GM19023 (cell line): Measurements from ENCODE around the gene MYO18B.

Experiments used
- ATAC-seq: cut with Tn5 transposase; IDR thresholded peaks from one replicate; pipeline ENCODE4 v1.9.1; 2021; ENCODE audit warnings: mild to moderate bottlenecking, moderate library complexity; ENCODE audit not compliant: unreplicated experiment

MYO18B gene

DNA sequence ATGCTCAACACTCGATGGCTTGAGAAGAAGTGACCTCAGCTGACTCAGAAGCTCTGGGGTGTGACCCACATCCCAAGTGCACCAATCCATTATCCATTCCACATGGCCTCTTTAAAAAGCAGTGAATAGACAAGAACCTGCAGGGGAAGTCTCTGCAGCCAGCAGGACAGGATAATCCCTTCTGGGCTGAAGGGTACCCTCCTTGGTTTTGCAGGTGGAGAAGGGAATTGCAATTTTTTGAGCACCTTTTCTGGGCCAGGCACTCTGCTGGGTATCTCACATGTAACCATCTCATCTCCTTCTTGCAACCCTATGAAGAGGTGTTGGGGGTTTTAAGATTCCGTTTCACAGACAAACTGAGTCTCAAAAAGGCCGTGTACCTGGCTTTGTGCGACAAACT is 76.6 kb downstream of the MYO18B start:
- ATAC-seq, result no peak

DNA sequence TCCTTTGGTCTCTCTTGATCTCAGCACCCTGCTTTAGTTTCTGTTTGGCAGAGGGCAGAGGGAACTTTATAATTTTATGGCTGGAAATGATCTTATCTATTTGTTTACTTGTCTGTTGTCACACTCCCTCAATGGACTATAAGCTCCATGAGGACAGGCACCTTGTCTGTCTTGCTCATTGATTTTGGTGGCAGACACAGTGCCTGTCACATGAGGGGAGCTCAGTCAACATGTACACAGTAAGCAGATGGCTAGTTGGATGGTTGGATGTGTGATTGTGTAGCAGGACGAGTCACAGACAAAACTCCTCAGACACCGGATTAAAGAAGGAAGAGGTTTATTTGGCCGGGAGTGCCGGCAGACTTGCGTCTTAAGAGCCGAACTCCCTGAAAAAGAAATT is 80.4 kb downstream of the MYO18B start:
- ATAC-seq, result no peak

GRCh38 chr22:25823276-25823675 is 81.3 kb downstream of the MYO18B start:
- no peak for ATAC-seq

- ATAC-seq, result no peak
These were observed 82.9 kb downstream of the MYO18B start for GRCh38 chr22:25824828-25825423.

- ATAC-seq, result no peak
These were observed 85.4 kb downstream of the MYO18B start for GRCh38 chr22:25827415-25827814.

DNA sequence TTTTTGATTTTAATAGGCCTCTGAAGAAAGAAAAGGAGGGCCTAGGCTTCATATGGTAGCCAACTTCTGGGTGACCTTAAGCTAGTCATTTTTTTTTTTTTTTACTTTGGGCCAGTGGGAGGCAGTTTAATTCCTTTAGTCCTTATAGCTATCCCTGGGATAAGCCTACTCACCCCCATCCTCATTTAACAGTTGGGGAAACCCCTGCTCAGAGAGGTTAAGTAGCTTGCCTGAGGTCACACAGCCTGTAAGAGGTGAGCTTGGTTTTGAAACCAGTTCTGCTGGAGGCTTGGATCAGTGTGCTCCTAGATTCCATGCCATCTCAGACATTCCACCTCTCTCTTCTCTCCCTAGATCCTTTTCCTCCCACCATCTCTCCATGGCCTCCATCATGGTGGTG is 86.4 kb downstream of the MYO18B start:
- ATAC-seq, result no peak

- ATAC-seq, result no peak
These were observed 87.2 kb downstream of the MYO18B start for GRCh38 chr22:25829237-25829636.

DNA sequence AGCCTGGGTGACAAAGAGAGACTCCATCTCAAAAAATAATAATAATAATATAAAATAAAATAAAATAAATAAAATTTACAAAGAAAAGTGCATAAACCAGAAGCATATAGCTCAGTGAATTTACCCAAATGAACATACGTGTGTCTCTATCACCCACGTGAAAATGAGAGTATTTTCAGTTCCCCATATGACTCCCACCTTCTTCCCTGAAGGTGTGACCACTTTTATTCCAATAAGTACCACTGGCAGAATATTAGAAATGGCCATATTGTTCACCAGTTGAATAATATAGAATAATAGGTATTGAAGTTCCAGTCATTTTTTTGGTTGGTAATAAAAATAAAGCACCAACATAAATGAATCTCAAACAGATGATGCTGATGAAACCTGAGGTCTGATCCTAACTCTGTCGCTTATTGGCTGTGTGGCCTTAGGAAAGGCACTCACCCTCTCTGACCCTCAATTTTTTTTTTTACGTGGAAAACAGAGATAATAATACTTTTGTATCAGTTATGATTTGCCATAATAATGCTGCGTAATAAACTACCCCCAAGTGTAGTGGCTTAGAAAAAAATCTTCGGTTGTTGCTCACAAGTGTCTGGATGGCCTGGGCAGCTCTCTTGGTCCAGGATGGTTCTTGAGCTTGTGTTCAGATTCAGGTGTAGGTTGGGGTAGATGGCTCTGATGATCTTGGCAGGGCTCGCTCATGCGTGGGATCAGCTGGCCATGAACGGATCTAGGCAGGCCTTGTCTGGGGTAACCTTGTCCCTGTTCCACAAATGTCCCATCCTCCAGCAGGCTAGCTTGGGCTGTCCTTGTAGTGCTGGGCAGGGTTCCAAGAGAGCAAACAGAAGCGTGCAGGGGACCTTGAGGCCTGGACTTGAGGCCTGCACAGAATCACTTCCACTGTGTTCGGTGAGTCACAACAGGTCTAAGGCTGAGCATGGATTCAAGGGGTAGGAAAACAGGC is 88.1 kb downstream of the MYO18B start:
- ATAC-seq, result no peak

DNA sequence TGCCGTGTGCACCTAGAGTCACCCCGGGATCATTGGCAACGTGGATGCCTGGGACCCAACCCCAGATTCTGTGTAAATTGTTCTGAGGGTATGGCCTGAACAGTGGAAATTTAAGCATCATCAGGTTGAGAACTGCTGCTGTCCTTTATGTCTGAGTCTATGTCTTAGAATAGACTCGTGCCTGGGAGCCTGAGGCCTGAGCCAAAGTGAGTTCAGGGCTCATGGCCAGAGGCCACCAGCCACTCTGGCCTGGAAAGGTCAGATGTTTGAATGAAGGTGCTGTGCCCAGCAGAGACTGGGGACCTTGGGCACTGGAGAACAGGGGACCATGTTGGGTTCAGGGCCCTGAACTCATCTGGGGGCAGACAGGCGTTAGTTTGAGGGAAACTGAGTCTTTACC is 91.1 kb downstream of the MYO18B start:
- no peak for ATAC-seq

DNA sequence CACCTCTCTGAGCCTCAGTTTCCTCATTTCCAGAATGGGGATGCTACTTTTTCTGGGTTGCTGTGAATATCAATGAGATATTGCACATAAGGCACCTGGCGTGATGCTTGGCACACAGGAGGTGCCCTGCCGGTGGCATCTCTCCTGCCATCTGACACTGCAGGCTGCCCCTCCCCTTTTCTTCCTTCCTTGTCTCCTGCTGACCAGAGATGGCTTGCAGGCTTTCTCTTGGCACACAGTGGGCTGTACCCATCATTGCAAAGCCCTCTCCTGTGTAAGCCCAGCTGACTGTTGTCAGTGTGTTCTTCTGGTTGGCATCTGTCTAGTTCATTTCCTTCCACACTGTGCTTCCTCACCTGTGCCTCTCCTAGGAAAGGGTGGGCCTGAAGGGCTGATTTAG is 91.7 kb downstream of the MYO18B start:
- ATAC-seq, result no peak

GRCh38 chr22:25834490-25834889 is 92.5 kb downstream of the MYO18B start:
- no peak for ATAC-seq

DNA sequence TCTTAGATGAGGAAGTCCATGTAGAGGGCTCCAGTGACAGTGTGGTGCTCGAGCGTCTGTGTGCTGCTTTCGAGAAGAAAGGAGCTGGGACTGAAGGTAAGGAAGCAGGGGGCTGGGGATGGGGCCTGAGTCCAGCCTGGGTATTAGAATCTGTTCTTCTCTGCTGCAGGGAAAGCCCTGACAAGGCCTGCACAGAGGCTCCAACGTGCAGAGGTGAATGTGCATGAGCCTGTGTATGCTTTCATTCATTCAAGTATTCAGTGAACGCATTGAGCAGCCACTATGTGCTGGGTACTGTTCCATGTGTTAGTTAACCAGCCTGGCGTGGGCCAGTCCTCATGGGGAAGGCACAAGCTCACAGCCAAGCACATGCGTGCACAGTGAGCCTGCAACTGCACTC is 93.4 kb downstream of the MYO18B start:
- ATAC-seq, result no peak

DNA sequence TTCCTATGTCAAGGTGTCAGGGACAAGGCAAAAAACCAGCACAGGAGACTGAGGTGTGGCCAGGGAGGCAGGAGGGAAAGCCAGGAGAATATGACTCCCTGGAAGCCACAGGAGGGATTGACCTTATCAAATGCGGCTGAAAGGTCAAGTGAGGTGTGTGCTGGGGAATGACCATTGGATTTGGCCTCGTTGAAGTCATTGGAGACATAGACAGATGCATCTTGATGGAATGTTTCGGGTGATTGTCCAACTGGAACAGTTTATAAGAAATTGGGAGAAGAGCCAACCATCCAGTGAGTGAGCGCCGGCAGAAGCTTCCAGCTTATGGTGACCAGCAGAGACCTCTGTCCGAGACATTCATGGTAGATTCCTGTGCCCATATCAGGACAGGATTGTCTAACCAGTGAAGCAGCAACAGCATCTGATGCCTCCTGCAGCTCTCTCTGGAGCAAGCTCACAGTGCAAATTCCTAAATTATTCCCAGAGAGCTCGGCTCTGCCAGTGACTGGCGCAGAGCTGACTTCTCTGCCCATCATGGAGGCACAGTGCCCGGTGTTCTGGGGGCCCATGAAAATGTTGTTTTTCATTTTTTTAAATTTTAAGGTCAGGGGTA is 95.4 kb downstream of the MYO18B start:
- ATAC-seq, result no peak

DNA sequence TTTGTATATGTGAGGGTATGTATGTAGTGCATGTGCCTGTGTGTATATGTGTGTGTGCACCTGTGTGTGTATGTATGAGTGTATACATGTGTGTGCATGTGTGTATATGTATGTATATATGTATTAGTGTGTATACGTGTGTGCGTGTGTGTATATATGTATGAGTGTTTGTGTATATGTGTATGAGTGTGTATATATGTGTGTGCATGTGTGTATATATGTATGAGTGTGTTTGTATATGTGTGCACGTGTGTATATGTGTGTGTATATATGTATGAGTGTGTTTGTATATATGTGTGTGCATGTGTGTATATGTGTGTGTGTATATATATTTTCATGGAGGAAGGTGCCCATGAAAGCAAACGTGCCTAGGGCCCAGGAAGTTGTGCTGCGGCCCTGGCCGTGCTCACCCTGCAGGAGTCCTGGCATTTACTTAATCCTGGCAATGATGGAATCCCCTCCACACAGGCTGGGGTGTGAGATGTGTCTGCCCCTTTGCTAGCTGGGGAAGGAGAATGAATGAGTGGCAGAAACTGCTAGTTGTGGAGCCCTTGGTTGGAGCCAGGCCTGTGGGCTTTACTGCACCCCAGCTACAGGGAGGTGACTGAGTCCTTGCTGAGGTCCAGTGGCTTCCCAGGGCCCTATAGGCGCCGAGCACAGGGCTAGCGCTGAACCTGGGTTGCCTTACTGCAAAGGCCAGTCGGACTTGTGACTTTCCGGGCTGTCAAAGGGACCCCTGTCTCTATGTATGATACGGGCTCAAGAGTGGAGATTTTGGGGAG is 97.2 kb downstream of the MYO18B start:
- ATAC-seq, result no peak

DNA sequence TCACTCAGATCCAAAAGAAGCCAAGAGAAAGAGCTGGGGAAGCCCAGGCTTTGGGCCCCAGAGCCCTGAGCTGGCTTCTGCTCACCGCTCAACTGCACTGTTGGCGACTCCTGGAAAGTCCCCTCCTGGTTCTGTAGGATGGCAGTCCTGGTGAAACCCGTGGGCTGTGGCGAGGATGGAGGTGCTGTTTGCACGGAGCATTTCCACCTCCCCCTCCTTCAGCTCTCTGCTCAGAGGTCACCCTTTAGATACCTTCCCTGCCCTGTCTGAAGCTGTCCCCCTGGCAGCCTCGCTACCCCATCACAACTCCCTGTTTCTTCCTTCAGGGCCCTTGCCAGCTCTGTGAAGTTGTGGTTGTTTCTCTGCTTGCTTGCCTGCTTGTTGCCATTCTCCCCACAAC is 97.8 kb downstream of the MYO18B start:
- no peak for ATAC-seq

DNA sequence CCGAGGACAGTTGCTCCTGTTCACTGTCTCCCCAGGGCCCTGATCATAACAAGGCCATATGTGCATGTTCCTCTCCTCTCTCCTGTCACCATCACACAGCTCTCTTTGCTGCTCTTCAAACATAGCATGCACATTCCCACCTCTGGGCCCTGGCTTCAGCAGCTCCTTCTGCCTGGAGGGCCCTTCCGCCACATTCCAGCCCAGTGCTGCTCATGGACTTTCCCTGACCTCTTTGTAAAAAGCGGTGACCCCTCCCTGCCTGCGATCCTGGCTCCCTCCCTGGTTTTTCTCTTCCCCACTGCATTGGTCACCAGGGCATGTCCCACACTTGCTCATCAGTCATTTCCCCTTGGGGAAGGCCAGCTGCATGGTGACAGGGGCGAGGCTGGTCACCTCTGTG is 98.2 kb downstream of the MYO18B start:
- no peak for ATAC-seq

DNA sequence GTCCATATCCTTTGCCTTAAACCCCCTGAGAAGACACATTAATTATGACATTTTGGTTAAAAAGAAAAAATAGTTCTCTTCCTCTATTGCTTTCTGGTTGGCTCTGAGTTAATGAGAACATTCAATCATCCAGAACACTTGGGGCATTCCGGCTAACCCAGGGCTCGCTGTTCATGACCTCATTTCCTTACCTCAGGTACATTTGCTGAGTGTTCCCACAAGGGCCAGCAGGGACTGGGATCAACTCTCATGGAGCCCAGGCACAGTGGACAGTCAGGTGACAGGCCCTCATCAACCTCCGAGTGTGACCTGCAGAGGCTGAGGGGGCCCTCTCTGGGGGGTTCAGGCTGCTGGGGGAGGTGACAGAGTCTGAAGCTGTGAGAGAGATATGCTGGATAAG is 98.9 kb downstream of the MYO18B start:
- ATAC-seq, result no peak

DNA sequence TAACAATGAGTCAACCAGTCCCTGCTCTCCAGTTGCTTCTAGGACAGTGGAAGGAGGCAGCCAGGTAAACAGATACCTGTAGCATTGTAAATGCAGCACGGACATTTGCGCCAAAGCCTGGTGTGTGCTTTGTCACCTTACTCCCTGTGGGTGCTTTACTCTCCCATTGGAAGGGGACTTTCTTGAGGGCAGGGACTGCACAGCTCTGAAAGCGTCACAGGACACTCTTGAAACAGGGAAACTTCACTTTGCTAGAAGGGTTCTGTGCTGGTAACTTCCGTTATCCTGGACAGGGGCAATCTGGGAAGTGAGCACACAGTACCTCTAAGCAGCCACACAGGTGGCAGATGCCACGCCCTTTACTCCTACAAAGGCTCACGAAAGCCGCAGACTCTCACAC is 99.8 kb downstream of the MYO18B start:
- no peak for ATAC-seq

GRCh38 chr22:25843660-25844405 is 101.8 kb downstream of the MYO18B start:
- no peak for ATAC-seq

DNA sequence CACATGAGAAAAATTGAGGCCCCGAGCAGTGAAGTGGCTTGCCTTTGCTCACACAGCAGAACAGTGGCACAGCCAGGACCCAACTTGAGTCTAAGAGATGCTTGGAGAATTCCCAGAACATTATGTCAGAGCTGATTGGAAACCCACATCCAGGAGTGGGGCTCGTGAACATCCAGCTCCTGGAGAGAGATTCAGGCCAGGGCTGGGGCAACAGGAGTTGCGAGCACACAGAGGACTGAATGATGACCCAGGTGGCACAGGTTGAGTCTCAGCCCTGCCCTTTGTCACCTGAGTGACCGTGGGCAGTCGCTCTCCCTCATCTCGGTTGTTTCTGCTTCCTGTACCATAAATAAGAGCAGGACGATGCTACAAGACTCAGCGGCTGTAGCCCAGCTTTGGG is 102.6 kb downstream of the MYO18B start:
- ATAC-seq, result no peak
